Sigmoid colon (tissue), 7 donors: ENCODE measurements around the gene SNX21. TPM values are rescaled to one million over a fixed set of nuclear protein-coding genes. Genes with fewer than 3 reads are reported as not detected.
A peak's percentile ranks its signal among the peaks of the same experiment; 100 is the strongest.

Experiments
- DNase-seq: peaks from one replicate; pipeline ENCODE4 v3.0.0-alpha.2; 2019
- H3K27ac ChIP-seq, 4 donors: fragments of 200-600 bp; sonication (generic); one replicate each; pipeline ENCODE4 v1.5.1; 2016 to 2019; ENCODE audit warnings: mild to moderate bottlenecking in 1 of 4
- H3K27me3 ChIP-seq, 3 donors: fragments of 200-600 bp; sonication (generic); one replicate each; pipeline ENCODE4 v1.5.1; 2019; ENCODE audit warnings: mild to moderate bottlenecking in 1 of 3
- H3K36me3 ChIP-seq, 4 donors: fragments of 200-600 bp; sonication (generic); one replicate each; pipeline ENCODE4 v1.5.1; 2016 to 2019
- H3K4me1 ChIP-seq, 4 donors: fragments of 200-600 bp; sonication (generic); one replicate each; pipeline ENCODE4 v1.5.1; 2017 to 2019
- H3K4me3 ChIP-seq, 4 donors: fragments of 200-600 bp; sonication (generic); one replicate each; pipeline ENCODE4 v1.5.1; 2017 to 2019; ENCODE audit warnings: mild to moderate bottlenecking in 2 of 4, moderate library complexity in 1 of 4
- H3K9me3 ChIP-seq, 4 donors: fragments of 200-600 bp in 3 of 4; sonication (generic) in 3 of 4; one replicate each; pipeline versions ENCODE4 v1.5.1 to v1.6.1; 2013 to 2019
- CTCF ChIP-seq, 4 experiments: fragments of 450-650 bp in 3 of 4; fragments of 200-600 bp in 1 of 4; IDR thresholded peaks; one replicate each; pipeline ENCODE4 v1.5.1; 2016 to 2019; ENCODE audit warnings: antibody characterized with exemption in 4 of 4, mild to moderate bottlenecking in 3 of 4, moderate library complexity in 2 of 4
- EP300 ChIP-seq, 4 donors: sonication (generic); formaldehyde crosslinking; IDR thresholded peaks; one replicate each; pipeline ENCODE4 v1.6.1; 2017; ENCODE audit warnings: antibody characterized with exemption in 4 of 4
- POLR2A ChIP-seq, 2 donors: fragments of 450-650 bp; IDR thresholded peaks; one replicate each; pipeline ENCODE4 v1.6.1; 2016; ENCODE audit warnings: antibody characterized with exemption in 2 of 2, mild to moderate bottlenecking in 2 of 2, moderate library complexity in 2 of 2
- POLR2AphosphoS5 ChIP-seq, 4 donors: sonication (generic); formaldehyde crosslinking; IDR thresholded peaks; one replicate each; pipeline ENCODE4 v1.6.1; 2017; ENCODE audit warnings: antibody characterized with exemption in 4 of 4
- WGBS, 2 donors: extraction: QIAGEN DNeasy Blood & Tissue Kit; methylation state at CpG; one replicate each; pipeline ENCODE4 v1.1.7; 2013; 5-methylcytosine and 5-hydroxymethylcytosine counted together
- intact Hi-C: fragments of 100-400 bp; cut with DNase I; formaldehyde crosslinking; loops from one replicate; pipeline ENCODE4 v1.15.1; 2023
- polyA plus RNA-seq, 3 donors: library from polyadenylated mRNA; stranded (reverse); fragments of 200-250 nt; gene quantifications; one replicate each; pipeline ENCODE4 v1.2.3, GENCODE V29; 2013
- total RNA-seq, 4 donors: library from RNA; depleted of rRNA; stranded (reverse); fragments of >200 nt; gene quantifications; one replicate each; pipeline ENCODE4 v1.1.0, GENCODE V29; 2016
- donor health status: healthy with polysubstance abuse.
- donor health status: Bipolar disorder and iron deficiency.
- donor health status: healthy.

The SNX21 gene
- total and polyA plus RNA-seq, 7 donors = 10.4 to 82.5 (median 46.7) TPM

- no peak overlapping the region for H3K4me3 ChIP-seq
- peaks cover 0 to 9% (median 2%) of the 10 kb centered on the region in 4 donors for H3K4me1 ChIP-seq
- 93 to 95% methylated on average over 8 of the region's 8 CpGs for whole genome bisulfite sequencing, 2 donors
- no peak overlapping the region for H3K27ac ChIP-seq
- peaks cover 10 to 74% (median 18%) of the 10 kb centered on the region in 4 donors for H3K36me3 ChIP-seq
- intact Hi-C loops = no loop called here
- DNase-seq = peak; percentile 25
- H3K27me3 ChIP-seq = no peaks in the 10 kb centered on the region
- TF ChIP-seq POLR2A (IDR thresholded peaks at IDR 0.05) = no peak
- no peak for TF ChIP-seq EP300 (IDR thresholded peaks at IDR 0.05)
- TF ChIP-seq POLR2AphosphoS5 (IDR thresholded peaks at IDR 0.05) = no peak
- no peak for TF ChIP-seq CTCF (IDR thresholded peaks at IDR 0.05)
- no peaks in the 10 kb centered on the region for H3K9me3 ChIP-seq
These were observed 15.5 kb downstream of the SNX21 start for GRCh38 chr20:45848969-45849582.

GRCh38 chr20:45850238-45850637 is 16.6 kb downstream of the SNX21 start:
- Histone ChIP-seq H3K4me1 (peaks cover 0 to 12% (median 9%) of the 10 kb centered on the region in 4 donors), H3K36me3 (peaks cover 7 to 62% (median 13%) of the 10 kb centered on the region in 4 donors), H3K27me3 (no peaks in the 10 kb centered on the region), H3K9me3 (no peaks in the 10 kb centered on the region), H3K27ac (no peak overlapping the region), H3K4me3 (no peak overlapping the region)
- no peak for DNase-seq
- intact Hi-C loops = no loop called here
- WGBS, 2 donors = 92 to 98% methylated on average over 2 of the region's 2 CpGs
- TF ChIP-seq EP300 (IDR thresholded peaks at IDR 0.05) (no peak), CTCF (IDR thresholded peaks at IDR 0.05) (no peak), POLR2AphosphoS5 (IDR thresholded peaks at IDR 0.05) (no peak), POLR2A (IDR thresholded peaks at IDR 0.05) (no peak)

- Histone ChIP-seq H3K4me3 (no peak overlapping the region), H3K27ac (no peak overlapping the region), H3K36me3 (peaks cover 7 to 55% (median 9%) of the 10 kb centered on the region in 4 donors), H3K4me1 (peaks cover 0 to 19% (median 14%) of the 10 kb centered on the region in 4 donors), H3K27me3 (no peaks in the 10 kb centered on the region), H3K9me3 (no peaks in the 10 kb centered on the region)
- no peak for TF ChIP-seq POLR2AphosphoS5 (IDR thresholded peaks at IDR 0.05)
- TF ChIP-seq POLR2A (IDR thresholded peaks at IDR 0.05) = no peak
- no peak for TF ChIP-seq CTCF (IDR thresholded peaks at IDR 0.05)
- no peak for TF ChIP-seq EP300 (IDR thresholded peaks at IDR 0.05)
- intact Hi-C loops = no loop called here
- WGBS, 2 donors = 97 to 99% methylated on average over 1 of the region's 1 CpG
- no peak for DNase-seq
These were observed 17.3 kb downstream of the SNX21 start for GRCh38 chr20:45850926-45851325.

GRCh38 chr20:45851501-45851900 is 17.9 kb downstream of the SNX21 start:
- Histone ChIP-seq H3K27me3 (no peaks in the 10 kb centered on the region), H3K36me3 (peaks cover 3 to 50% (median 9%) of the 10 kb centered on the region in 4 donors), H3K9me3 (no peaks in the 10 kb centered on the region), H3K27ac (no peak overlapping the region), H3K4me3 (no peak overlapping the region), H3K4me1 (peaks cover 0 to 25% (median 19%) of the 10 kb centered on the region in 4 donors)
- no peak for TF ChIP-seq POLR2A (IDR thresholded peaks at IDR 0.05)
- TF ChIP-seq POLR2AphosphoS5 (IDR thresholded peaks at IDR 0.05) = no peak
- TF ChIP-seq CTCF (IDR thresholded peaks at IDR 0.05) = no peak
- TF ChIP-seq EP300 (IDR thresholded peaks at IDR 0.05) = no peak
- intact Hi-C loops = no loop called here
- no peak for DNase-seq

- Histone ChIP-seq H3K9me3 (no peaks in the 10 kb centered on the region), H3K36me3 (peaks cover 3 to 41% (median 9%) of the 10 kb centered on the region in 4 donors), H3K4me3 (no peak overlapping the region), H3K27ac (no peak overlapping the region), H3K4me1 (peaks cover 0 to 28% (median 21%) of the 10 kb centered on the region in 4 donors), H3K27me3 (no peaks in the 10 kb centered on the region)
- no peak for TF ChIP-seq POLR2A (IDR thresholded peaks at IDR 0.05)
- TF ChIP-seq CTCF (IDR thresholded peaks at IDR 0.05) = no peak
- TF ChIP-seq EP300 (IDR thresholded peaks at IDR 0.05) = no peak
- TF ChIP-seq POLR2AphosphoS5 (IDR thresholded peaks at IDR 0.05) = no peak
- no peak for DNase-seq
- WGBS, 2 donors = 96 to 97% methylated on average over 6 of the region's 6 CpGs
- intact Hi-C loops = no loop called here
These were observed 18.7 kb downstream of the SNX21 start for GRCh38 chr20:45852326-45852725.
